ENCODE data around the gene EPB41L2.
"Not testable (repeated sequence)": the region's sequence is repeated elsewhere in the genome, so short reads cannot be mapped to it uniquely, and the experiment has no call there.

EPB41L2 gene

DNA sequence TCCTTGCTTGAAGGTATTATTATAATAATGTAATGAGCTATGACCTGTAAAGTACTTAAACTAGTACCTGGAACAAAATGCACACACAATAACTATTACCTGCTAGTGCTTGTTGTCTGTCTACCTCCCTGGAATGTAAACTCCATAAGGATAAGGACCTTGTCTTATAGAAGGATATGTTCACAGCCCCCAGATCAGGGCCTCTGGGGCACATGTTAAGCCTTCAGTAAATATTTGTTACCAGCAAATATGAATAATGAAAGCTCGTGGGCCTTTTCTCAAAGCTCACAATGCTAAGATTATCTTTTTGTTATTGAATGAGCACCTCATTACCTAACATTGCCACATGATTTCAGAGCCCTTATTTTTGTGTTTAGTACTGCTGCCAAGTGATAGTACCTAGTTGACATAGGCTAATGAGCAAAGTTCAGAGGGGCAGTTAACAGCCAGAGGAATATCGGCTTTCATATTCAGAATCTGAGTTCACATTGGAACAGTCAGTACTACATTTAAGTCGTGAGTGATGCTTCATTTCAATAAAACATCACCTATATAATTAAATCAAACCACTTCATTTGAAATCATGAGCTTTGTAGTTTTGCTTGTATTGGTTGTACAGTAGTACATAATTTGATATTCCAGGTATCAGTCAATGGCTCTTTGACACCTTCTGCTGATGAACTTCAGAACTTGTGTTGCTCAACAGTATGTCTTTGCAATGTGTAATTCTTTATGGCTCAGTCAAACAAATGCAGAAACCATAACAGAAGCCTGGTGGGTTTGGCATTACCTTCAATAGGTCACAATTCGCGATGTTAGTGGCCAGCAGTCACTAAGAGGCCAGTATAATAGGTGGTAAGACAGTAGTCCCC is 247.6 kb downstream of the EPB41L2 start:
- no peak for DNase-seq (ENCODE audit: low read depth in 2 of 3, low spot score in 2 of 3)

GRCh38 chr6:130814506-130814905 is 248.5 kb downstream of the EPB41L2 start:
- no peak for DNase-seq (ENCODE audit: low read depth in 2 of 3, low spot score in 2 of 3)

DNA sequence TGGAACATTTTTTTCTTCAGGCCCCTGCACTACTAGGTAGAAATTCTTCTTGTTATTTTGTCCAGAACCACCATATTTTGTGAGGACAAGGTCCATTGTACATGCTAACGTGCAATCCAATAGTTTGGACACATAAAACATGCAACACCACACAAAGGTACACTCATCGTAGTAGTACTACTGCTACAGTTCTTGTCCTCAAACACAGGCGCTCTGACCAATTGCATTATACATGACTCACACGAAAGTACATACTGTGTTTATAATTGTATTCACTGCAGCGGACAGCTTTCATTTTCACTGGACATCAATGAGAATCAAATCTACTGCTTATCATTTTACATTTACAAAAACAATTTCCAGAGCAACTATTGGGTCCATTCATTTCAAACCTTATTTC is 251.1 kb downstream of the EPB41L2 start:
- no peak for DNase-seq (ENCODE audit: low read depth in 2 of 3, low spot score in 2 of 3)

DNA sequence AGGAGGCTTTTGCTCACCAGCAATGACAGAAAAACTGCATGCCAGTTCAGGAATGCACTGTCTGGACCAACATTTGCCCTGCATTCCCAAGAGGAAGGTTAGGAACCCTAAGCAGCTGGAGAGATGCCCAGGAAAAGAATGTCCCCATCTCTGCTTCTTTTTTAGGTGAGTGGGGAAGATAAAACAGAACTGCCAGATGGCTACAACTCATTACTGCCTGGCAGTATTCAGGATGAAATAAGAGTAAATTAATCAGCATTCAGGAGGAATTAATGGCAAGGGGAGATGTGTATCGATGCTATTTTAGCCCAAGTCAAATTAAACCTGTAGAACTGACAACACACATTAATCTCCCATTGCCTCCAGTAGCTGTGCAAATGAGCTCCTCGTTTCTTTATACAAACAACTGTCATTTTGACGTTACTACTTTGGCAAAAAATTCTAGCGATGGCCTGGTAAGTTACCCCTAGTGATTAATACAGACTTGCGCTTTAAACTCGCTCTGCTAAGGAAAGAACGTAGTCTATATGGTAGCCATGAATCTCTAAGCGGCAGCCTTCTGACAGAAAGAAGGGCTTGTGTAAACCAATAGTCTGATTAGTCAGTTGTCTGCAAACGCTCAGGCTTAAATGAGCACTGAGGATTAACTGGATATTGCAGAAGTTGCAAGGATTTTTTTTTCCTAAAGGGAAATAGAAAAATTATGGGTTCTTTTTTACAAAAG is 252.6 kb downstream of the EPB41L2 start:
- no peak for DNase-seq (ENCODE audit: low read depth in 2 of 3, low spot score in 2 of 3)

GRCh38 chr6:130801368-130801767 is 261.7 kb downstream of the EPB41L2 start:
- DNase-seq (ENCODE audit: low read depth in 2 of 3, low spot score in 2 of 3) = not testable (repeated sequence)

DNA sequence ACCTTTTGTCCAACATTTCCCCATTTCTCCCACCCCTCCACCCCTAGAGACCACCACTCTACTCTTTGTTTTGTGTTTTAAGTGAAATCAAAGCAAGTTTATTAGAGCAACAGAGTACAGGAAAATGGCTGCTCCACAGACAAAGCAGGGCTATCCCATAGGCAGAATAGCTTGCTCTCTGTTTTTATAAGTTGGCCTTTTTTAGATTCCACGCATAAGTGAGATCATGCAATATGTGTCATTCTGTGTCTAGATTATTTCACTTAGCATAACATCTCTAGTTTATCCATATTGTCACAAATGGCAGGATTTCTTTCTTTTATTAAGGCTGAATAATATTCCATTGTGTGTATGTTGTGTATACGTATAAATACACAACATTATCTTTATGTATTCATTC is 266.0 kb downstream of the EPB41L2 start:
- DNase-seq (ENCODE audit: low read depth in 2 of 3, low spot score in 2 of 3) = no peak

GRCh38 chr6:130796313-130796905 is 266.6 kb downstream of the EPB41L2 start:
- DNase-seq (ENCODE audit: low read depth in 2 of 3, low spot score in 2 of 3) = no peak

GRCh38 chr6:130794738-130795137 is 268.3 kb downstream of the EPB41L2 start:
- no peak for DNase-seq (ENCODE audit: low read depth in 2 of 3, low spot score in 2 of 3)

DNA sequence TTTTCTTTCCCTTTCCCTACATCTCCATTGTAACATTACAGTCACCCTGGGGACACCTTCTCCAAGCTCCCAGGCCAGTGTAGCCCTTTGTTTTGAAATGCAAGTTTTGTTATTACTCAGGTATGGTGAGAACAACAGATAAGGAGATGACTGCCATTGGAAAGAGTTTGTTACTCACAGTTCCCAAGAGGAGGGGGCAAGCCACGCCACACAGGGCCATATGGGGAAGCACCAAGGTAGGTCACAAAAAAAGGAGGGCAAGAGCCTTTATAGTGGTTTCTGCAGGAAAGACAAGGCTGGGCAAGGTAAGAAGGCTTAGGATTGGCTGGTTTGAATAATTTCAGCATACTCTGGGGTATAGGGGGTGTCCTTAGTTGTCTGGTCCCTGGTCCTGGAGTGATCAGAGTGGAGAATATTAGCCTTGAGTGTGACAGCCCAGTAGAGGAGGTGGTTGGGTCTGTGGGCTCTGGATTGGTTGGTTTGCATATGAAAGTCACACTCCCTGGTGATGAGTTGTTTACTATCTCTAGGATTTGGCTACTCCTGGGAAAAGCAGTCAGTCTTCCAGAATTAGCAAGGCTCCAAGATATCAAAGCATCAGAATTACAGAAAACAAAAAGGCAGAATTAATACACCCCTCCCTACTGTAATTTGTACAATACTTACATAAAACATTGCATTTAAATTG is 268.9 kb downstream of the EPB41L2 start:
- no peak for DNase-seq (ENCODE audit: low read depth in 2 of 3, low spot score in 2 of 3)
